Kidney epithelial cell (primary cell): Measurements from ENCODE around the gene LRRFIP1. TPM values are rescaled to one million over a fixed set of nuclear protein-coding genes. Genes with fewer than 3 reads are reported as not detected.

Source experiments
- DNase-seq: peaks from one replicate; pipeline ENCODE4 v3.0.0-alpha.2; 2010; ENCODE audit warnings: low read depth
- H3K27me3 ChIP-seq: 2 replicates; pipeline ENCODE4 v1.6.0; 2011; ENCODE audit warnings: low read length; ENCODE audit not compliant: control insufficient read depth, insufficient read depth
- H3K36me3 ChIP-seq: 2 replicates; pipeline ENCODE4 v1.5.1; 2011; ENCODE audit warnings: low read length; ENCODE audit not compliant: control insufficient read depth, insufficient read depth
- H3K4me3 ChIP-seq: 2 replicates; pipeline ENCODE4 v1.5.1; 2011; ENCODE audit warnings: low read depth, mild to moderate bottlenecking, control low read depth, low read length
- total RNA-seq: library from RNA; depleted of rRNA; stranded (reverse); fragments of >200 nt; gene quantifications from 2 replicates; pipeline ENCODE4 v1.2.3, GENCODE V29; 2015
- TF ChIP-seq, protein P1 (sequence below): IDR thresholded peaks from 2 replicates; pipeline ENCODE4 v1.5.1; 2011; ENCODE audit warnings: mild to moderate bottlenecking, moderate library complexity, low read length, control low read depth, inconsistent platforms; ENCODE audit not compliant: insufficient read depth, poor library complexity, severe bottlenecking

The LRRFIP1 gene
- total RNA-seq, 1 donor from 2014 or later: 97.5 TPM

DNA sequence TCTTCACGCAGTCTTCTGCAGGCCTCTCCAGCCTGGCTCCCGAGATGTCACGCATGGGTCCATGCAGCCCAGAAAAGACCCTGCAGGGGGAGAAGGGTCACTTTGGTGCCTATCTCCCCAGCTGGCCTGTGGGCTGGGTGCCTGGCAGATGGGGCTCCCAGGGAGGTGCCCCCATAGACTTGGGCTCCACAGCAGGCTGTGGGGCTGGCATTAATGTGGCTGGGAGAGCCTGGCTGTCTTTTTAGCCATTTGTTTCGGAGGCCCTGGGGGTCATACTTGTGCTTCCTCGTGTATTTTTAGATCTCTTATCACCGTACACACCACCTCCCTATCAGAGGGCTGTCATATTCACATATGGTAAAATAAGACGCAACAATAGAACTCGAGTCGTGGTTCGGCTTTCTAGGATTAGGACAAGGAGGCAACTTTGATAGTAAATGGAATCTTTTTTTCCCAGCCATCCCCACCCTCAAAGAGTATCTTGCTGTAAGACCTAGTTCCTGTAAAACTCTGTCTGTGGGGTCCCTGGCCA lies 74.5 kb downstream of the LRRFIP1 start:
- no peak for DNase-seq
- TF ChIP-seq, protein P1, sequence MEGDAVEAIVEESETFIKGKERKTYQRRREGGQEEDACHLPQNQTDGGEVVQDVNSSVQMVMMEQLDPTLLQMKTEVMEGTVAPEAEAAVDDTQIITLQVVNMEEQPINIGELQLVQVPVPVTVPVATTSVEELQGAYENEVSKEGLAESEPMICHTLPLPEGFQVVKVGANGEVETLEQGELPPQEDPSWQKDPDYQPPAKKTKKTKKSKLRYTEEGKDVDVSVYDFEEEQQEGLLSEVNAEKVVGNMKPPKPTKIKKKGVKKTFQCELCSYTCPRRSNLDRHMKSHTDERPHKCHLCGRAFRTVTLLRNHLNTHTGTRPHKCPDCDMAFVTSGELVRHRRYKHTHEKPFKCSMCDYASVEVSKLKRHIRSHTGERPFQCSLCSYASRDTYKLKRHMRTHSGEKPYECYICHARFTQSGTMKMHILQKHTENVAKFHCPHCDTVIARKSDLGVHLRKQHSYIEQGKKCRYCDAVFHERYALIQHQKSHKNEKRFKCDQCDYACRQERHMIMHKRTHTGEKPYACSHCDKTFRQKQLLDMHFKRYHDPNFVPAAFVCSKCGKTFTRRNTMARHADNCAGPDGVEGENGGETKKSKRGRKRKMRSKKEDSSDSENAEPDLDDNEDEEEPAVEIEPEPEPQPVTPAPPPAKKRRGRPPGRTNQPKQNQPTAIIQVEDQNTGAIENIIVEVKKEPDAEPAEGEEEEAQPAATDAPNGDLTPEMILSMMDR: no peak
- H3K27me3 ChIP-seq: no peaks in the 10 kb centered on the region
- H3K4me3 ChIP-seq: no peak overlapping the region
- no peaks in the 10 kb centered on the region for H3K36me3 ChIP-seq

DNA sequence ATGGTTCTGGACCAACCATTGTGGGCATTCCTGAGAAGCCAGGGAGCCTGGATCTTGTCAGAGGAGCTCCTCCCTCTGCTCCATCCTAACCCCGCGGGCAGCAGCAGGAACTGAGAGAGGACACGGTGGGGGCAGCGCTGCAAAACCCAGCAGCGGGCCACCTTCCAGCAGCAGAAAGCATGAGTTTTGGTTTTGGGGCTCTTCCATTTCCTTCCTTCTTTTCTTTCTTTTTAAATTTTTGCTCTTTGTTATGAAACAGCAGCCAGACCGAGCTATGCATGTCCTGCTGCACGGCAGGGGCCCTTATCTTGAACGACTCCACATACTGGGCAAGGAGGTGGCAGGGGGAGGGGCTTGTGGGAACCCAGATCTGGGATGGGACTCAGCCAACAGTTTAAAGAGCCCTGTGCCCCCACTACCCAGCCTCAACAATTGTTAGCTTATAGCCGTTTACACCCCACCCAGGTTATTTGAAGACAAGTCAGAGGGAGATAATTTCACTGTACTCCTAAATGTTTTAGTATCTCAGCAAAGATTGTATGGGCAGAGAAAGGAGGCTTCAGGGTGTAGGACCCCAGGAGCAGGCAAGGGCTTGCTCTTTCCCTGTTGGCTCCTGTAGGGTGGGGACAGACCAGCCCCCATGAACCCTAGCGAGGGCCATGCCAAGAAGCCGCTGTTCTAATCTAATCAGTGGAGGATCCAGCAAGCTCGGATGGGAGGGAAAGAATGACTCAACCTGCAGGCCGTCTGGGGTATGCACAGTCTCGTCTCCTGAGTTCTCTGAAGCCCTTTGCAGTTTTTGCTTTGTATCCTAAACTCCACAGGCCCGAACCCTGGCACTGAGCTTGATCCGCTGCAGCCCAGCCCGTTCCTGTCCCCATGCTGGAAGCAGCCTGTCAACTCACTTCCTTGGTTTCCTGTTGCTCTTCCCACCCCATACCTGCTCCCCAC lies 75.3 kb downstream of the LRRFIP1 start:
- Histone ChIP-seq H3K27me3 (no peaks in the 10 kb centered on the region), H3K4me3 (no peak overlapping the region), H3K36me3 (no peaks in the 10 kb centered on the region)
- TF ChIP-seq, protein P1: no peak
- DNase-seq: no peak

DNA sequence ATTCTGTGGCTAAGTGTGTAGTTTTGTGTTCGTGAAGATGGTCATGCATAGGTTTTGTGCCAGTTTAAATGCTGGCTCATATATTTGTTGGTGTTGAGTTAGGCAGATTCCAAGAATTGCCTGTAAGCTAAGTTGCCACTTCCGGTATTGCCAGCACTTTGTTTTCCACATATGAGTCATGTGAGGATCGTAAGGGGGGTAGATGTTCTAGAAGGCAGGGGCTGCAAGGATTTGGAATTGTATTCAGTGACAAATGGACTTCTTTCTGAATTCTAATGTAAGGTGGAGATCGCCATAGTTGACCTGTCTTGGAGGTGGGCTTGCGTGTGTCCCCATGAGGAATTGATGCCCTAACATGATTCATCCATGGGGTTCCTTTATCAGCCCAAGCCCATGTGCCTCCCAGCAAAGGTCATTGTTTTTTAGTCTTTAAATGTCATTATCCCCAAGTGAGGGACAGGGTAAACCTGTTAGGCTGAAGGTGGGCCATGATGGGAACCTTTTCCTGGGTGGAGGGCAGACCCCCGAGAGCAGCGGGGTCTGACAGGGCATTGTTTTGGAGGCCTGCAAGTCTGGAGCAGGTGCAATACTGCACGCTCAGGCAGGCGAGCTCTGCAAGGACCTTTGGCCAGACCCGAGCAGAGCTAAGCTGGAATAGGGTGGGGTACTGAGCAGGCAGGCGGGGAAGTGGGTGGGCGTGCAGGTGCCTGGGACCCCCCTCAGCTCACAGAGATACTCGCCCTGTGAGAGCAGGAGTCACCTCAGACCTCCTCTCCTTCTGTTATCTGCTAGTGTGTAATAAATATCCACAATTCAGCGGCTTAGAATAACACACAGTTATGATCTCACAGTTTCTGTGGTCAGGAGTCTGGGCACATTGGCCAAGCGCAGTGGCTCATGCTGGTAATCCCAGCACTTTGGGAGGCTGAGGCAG lies 77.4 kb downstream of the LRRFIP1 start:
- TF ChIP-seq, protein P1: no peak
- no peak for DNase-seq

DNA sequence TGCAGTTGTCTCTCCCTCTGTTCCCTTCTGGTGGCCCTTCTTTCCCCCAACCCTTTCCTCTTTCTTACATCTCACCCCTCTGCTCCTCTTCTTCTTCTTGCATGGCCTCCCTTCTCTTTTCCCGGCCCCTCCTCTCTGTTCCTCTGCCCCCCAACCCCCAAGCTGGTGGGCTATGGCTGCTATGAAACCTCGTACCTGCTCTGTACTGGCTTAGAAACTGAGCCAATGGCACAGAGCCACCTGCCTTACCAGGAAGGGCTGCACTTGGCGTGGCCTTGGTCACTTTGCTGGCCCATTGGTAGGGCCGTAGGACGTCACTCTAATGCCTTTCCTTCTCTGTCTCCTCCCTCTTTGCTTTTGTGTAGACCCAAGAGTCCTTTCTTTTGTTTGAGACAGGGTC lies 78.9 kb downstream of the LRRFIP1 start:
- Histone ChIP-seq H3K36me3 (peaks cover 2% of the 10 kb centered on the region), H3K27me3 (no peaks in the 10 kb centered on the region), H3K4me3 (no peak overlapping the region)
- no peak for DNase-seq
- TF ChIP-seq, protein P1: no peak

More for the DNA sequence above, 77.4 kb downstream of the LRRFIP1 start:
- H3K27me3 ChIP-seq: no peaks in the 10 kb centered on the region
- no peak overlapping the region for H3K4me3 ChIP-seq
- H3K36me3 ChIP-seq: no peaks in the 10 kb centered on the region

GRCh38 chr2:237708065-237708398 lies 80.6 kb downstream of the LRRFIP1 start:
- no peak for DNase-seq
- TF ChIP-seq, protein P1: no peak
- H3K36me3 ChIP-seq: peaks cover 2% of the 10 kb centered on the region
- H3K4me3 ChIP-seq: no peak overlapping the region
- no peaks in the 10 kb centered on the region for H3K27me3 ChIP-seq
